Posterior vena cava (tissue), 2 donors: ENCODE data around the gene SPTBN2. TPM values are rescaled to one million over a fixed set of nuclear protein-coding genes. Genes with fewer than 3 reads are reported as not detected.

Source experiments
- DNase-seq: peaks from one replicate; pipeline ENCODE4 v3.0.0-alpha.2; 2020; ENCODE audit warnings: low spot score
- intact Hi-C, 2 donors: fragments of 100-400 bp; cut with DNase I; formaldehyde crosslinking; loops; one replicate each; pipeline versions ENCODE4 v1.14.1 to v1.14.2; 2022 to 2023
- total RNA-seq, 2 donors: library from RNA; stranded (reverse); fragmentation: NEBNext Ultra II Directional; extraction: Animal tissue kit (Norgen Biotek cat#: 25700); gene quantifications; one replicate each; pipeline ENCODE4 v1.2.1, GENCODE V29; 2021
- donor health status: DM: yes; HTN: yes; CAD: no.
- donor health status: DM: yes; HTN: yes; CAD: no.

SPTBN2 gene
- total RNA-seq, 2 donors from 2014 or later, result 4.2 to 5.9 TPM

DNA sequence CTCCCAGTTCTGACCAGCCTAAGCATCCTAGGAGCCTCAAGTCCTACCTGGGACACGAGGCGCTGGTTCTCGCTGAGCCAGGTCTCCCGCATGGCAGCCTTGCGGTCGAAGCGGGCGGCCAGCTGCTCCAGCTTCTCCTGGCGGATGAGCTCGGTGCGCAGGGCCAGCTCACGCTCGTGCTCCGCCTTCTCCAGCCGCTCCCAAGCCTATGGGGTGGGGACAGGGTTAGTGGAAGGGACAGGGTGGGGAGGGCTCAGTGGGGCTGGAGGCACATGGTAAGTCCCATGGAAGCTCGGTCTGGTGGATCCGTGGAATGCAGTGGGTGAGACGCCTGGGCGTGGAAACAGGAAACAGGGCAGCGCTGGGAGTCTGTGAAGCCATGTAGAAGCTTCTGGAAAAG lies 20.9 kb downstream of the SPTBN2 start:
- no peak for DNase-seq
- intact Hi-C loops, result no loop called here

DNA sequence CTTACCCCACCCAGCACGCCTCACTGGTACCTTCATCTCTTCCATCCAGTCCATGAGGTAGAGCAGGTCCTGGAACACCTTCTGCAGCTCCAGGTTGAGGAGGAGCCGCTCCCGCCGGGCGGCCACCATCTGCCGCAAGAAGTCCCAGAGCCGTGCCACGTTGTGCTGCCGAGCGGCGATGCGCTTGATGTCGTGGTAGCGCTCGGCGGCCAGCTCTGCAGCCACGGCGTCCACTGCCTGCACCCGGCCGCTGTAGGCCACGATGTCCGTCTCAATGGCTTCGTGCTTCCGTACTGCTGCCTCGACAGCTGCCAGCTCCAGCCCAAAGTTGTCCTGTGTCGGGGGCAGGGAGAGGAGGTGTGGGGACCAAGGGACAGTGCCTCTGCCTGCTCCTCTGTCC lies 21.5 kb downstream of the SPTBN2 start:
- no peak for DNase-seq
- intact Hi-C loops, result no loop called here

DNA sequence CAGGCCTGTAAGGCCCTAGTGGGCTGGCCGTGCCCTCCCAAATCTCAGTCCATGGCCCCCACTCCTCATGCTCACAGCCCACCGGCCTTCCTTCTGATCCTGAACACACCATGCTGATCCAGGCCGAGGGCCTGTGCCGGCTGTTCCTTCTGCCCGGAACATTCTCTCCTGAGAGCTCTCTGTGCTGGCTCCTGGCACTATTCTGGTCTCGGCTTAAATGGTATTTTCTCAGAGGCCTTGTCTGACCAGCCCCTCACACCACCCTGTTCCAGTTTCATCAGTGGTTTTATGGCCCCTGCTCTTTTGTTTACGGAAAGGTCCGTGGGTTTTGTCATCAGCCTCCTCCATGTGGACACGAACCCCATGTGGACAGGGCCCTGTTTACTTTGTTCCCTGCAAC lies 22.0 kb downstream of the SPTBN2 start:
- intact Hi-C loops, result no loop called here
- DNase-seq, result no peak

DNA sequence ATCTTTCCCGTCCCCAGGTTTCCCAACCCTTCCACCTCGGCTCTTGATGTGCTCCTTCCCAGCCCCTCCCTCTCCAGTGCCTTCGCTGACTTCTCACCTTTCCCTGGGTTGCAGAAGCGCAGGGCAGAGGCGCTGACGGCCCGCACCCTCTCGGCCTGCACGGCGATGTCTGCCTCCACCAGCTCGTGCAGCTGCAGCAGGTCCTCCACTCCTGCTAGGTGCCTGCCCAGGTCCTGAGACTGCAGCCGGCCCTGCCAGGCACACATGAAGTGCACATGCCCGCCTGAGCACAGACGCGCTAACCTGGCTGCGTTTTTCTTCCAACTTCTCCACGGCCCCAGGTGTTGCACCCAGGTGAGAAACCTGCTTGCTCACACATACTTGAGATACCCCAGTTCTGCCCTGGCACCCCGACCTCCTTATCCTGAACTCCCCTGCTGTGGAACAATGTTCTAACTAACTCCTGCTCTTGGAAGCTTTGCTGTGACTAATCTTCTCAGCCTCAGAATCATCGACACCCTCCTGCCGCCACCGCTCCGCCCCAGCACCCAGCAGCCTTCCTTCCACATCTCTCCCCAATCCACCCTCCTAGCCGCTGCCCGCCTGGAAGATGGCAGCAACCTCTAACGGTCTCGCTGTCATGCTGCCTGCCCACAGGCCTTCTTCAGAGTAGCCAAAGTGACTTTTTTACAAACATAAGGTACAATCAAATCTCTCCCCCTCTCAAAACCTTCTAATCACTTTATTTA lies 23.3 kb downstream of the SPTBN2 start:
- intact Hi-C loops, result no loop called here
- no peak for DNase-seq

DNA sequence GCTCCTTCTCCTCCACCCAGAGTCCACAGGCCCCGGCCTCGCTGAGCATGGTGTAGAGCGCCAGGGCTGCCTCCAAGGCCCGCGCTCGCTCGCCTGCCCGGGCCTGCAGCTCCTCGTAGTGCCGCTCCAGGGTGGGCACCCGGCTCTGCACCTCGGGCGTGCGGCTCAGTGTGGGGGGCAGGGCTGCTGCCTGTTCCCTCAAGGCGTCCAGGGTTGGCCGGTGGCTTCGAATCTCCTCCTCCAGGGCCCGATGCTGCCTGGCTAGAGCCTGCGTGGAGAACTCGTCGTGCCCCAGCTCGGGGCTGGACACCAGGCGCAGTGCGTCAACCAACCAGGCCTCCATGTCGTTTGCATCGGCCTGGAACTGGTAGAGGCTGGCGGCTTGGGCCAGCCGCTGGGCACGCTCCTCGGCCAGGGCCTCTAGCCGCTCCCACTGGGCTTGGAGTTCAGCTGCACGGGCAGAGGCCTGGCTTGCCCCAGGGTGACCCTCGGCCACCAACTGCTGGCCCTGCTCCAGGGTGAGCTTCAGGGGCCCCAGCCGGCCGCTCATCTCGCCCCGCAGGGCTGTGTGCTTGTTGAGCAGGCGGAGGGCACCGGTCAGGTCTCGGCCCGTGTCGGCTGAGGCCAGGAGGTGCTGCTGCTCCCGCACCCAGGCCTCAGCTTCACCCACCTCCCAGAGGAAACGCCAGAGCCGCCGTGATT lies 24.2 kb downstream of the SPTBN2 start:
- no peak for DNase-seq
- intact Hi-C loops, result no loop called here

DNA sequence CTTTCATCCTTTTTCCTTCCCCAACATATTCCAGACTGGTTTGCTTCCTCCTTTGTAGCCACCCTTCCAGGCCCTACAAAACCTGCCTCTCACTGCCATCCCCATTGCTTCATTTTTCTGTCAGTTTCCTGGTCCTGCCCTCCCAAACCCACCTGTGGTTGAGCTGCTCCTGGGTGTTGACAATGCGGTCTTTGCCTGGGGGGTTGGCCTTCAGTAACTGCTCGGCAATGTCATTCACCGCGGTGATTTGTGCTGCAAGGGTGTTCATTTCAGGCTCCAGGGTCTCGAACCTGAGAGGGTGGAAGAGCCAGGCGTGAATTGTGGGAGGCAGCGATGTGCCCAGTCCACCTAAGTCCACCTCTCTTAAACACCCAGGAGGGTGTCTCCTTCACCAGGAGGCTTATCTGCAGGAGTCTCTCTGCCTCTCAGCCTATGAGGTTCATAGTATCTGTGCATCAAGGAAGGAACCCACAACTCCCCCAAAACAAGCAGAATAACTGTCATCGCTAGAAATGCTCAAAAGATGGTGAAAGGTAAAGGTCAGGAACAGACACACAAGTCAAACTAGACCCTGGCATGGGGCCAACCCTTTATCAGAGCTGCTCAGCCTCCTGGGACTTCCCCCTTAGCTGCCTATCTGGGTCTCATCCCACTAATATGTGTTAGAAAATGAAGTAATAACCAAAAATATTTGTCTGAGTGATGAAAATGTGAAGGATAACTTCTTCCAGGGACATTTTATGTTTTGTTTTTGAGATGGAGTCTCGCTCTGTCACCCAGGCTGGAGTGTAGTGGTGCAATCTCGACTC lies 27.4 kb downstream of the SPTBN2 start:
- intact Hi-C loops, result no loop called here
- no peak for DNase-seq

DNA sequence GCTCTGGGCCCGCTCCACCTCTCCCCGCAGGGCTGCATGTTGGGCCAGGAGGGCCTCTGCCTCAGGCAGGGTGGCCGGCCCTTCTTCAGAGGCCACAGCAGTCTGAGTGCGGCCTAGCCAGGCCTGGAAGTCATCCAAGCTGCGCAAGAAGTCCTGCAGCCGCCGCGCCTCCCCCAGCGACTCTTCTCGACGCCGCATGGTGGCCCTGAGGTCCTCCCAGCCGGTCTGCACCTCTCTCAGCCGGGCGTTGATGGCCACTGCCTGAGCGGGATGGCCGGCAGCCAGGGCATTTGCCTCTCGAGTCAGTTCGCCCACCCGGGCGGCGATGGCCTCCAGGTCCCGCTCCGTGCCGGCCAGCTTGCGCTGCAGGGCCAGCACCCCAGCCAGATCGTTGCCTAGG lies 28.3 kb downstream of the SPTBN2 start:
- DNase-seq, result no peak
- intact Hi-C loops, result no loop called here

DNA sequence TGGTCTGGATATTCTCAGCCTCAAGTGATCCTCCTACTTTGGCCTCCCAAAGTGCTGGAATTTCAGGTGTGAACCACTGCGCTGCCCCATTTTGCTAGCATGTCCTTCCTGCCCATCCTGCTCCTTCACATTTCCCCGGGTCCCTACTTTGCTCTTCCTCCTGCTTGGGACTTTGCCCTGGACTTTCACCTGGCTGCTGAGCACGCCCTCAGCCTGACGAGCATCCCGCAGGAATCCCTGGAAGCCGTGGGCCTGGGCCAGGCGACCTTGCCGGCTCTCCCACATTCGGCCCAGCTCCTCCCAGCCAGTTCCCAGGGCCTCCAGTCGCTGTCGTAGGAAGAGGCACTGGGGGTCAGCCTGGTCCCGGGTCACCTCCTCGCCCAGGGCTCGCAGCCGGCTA lies 28.7 kb downstream of the SPTBN2 start:
- intact Hi-C loops, result no loop called here
- DNase-seq, result no peak

DNA sequence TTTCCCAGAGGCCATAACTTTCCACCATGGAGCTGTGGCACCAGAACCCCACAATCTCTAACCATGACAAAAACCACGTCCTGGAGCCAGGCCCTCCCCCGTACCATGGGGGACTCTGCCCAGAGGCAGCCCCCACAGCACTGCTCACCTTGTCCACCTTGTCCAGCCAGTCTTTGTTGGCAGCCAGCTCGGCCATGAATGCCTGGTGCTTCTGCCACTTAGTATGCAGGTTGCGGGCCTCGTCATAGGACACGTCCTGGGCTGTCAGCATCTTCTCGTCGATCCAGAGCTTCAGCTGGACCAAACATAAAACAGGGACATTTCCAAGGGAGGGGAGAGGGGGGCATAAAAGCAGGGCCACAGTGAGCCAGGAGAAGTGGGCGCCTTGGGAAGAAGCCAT lies 30.5 kb downstream of the SPTBN2 start:
- intact Hi-C loops, result no loop called here
- no peak for DNase-seq

DNA sequence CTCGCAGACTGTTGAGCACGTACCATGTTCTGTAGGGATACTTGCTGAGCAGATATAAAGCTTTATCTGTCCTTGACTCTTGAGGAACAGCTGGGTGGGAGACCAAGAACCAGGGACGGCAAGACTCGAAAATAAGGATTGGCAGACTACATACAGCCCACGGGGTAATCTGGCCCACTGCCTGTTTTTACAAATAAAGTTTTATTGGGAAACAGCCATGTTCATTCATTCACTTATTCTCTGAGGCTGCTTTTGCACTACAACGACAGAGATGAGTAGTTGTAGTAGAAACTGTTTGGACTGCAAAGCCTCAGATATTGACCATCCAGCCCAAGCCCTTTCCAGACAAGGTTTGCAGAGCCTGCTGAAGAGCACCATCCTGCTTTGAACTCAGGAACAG lies 31.0 kb downstream of the SPTBN2 start:
- DNase-seq, result no peak
- intact Hi-C loops, result no loop called here

DNA sequence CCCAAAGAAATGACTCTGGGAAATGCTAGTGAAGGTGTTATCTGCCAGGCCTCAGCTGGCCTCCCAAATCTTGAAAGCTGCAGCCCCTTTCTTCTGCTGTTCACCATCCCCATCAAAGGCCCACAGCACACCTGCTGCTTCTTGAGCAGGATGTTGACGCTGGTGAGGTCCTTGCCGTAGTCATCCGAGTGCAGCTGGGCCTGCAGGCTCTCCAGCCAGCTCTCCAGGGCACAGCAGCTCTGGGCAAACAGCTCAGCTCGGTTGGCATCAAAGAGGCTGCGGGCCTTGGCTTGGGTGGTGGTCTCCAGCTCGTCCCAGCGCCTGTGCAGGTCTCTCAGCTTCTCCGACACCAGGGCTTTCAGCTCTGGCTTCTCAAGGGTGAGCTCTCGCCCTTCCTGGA lies 32.9 kb downstream of the SPTBN2 start:
- intact Hi-C loops, result no loop called here
- DNase-seq, result no peak

DNA sequence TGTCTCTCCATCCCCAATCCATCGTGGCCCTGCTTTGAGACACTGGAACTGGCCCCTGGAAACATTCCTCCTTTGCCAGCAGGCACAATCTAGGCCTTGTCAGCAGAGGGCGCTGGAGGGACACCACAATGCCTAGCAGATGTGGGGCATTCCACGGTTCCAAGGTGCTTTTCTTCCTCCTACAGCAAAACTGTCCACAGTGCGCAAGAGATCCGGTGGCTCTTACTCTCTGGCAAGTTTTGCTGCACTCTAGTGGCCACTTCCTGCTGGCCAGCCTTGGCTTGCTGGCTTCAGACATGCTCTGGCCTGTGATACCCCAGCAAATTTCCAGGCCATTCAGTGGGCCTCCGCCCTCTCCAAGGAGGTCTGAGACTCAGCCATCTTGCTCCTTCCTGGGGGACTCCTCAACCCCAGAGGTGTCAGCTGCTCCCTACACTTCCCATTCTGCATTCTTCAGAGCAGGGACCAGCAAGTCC lies 34.2 kb downstream of the SPTBN2 start:
- intact Hi-C loops, result loop anchor here in 1 of 2 donors (5.0 kb wide), 1 partner anchor 138 kb away; no protein-coding TSS in a partner anchor
- DNase-seq, result peak; percentile 95

DNA sequence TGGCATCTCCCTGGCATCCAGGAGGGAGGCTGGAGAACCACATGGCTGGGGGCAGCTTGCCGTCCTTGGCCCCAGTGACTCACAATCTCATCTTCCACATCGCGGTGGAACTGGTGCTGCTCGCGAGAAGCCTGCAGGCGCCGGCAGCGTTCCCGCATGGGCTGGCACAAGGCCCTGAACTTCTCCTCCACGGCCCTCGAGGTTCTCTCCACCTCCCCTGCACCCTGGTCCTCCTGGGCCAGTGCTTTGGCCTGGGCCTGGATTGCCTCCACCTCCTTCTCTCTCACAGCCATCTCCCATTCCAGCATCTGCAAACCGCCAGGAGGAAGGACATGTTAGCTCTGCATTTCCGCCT lies 35.0 kb downstream of the SPTBN2 start:
- DNase-seq, result peak; percentile 76
- intact Hi-C loops, result loop anchor here in 1 of 2 donors (5.0 kb wide), 1 partner anchor 138 kb away; no protein-coding TSS in a partner anchor

DNA sequence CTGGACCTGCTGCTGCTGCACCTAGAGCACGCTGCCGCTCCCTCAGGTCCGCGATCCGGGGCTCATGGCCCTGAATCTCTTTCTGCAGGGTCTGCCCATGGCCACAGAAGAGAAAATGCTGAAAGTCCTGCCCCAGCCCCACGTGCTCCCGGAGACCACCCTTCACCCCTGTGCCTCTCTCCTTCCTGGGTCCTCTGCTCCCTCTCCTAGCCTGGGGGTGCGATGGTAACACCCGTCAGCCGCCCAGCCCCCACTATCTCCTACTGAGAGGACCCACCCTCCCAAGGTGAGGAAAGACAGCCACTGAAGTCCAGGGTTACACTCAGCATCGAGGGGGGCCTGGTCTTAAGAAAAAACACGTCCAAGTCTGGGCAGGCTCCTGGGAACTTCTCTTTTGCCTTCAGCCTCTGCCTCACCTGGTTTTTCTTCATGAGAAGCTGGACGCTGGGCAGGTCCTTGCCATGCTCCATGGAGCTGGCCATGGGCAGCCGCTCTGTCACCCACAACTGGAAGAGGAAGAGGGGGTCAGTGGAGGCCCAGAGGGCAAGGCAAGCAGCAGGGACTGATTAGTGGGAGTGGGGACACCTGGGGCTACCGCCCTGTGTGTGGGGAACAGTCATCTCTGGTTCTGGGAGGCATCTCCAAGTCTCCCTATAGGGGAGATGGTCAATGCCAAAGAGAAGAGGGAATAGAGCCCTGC lies 35.5 kb downstream of the SPTBN2 start:
- DNase-seq, result peak; percentile 35
- intact Hi-C loops, result loop anchor here (2.0 to 5.0 kb wide), 2 partner anchors 139 to 141 kb away; no protein-coding TSS in a partner anchor

DNA sequence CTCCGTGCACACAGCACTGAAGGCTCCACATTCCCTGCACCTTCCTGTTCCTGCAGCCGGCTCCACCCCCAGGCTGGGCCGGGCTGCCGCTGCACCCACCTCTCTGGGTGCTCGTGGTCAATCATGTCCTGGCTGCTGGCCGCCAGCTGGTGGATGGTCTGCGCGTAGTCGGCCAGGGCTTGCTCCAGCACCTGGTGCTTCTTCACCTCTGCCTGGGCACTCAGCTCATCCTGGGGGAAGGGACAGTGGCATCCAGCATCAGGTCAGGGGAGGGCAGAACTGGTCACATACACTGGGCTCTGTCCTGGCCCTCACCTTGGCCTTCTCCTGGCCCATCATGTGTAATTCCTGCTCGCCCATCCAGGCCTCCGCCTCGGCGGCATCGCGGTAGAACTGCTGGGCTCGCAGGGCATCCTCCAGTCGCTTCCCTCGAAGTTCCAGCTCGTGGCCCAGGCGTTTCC lies 36.1 kb downstream of the SPTBN2 start:
- peak; percentile 56 for DNase-seq
- intact Hi-C loops, result loop anchor here (2.0 to 5.0 kb wide), 2 partner anchors 139 to 142 kb away; no protein-coding TSS in a partner anchor

DNA sequence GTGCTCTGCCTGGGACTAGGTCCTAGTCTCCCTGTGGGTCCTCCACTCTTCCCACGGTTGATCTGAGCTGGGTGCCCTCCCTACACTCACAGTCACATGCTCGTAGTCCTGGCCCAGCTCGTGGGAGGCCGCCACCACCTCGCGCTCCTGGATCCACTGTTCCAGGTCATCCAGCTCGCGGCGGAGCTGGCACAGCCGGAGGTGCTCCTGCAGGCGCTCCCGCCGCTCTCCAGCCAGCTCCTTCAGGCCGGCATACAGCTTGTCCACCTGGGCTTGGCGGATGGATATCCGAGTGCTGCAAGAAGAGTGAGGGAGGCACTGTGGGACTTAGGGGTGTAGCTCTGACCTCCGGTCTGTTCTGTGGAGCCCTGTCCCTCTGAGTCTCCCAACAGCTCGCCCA lies 36.6 kb downstream of the SPTBN2 start:
- intact Hi-C loops, result loop anchor here (2.0 to 5.0 kb wide), 2 partner anchors 140 to 142 kb away; no protein-coding TSS in a partner anchor
- DNase-seq, result peak; percentile 54

DNA sequence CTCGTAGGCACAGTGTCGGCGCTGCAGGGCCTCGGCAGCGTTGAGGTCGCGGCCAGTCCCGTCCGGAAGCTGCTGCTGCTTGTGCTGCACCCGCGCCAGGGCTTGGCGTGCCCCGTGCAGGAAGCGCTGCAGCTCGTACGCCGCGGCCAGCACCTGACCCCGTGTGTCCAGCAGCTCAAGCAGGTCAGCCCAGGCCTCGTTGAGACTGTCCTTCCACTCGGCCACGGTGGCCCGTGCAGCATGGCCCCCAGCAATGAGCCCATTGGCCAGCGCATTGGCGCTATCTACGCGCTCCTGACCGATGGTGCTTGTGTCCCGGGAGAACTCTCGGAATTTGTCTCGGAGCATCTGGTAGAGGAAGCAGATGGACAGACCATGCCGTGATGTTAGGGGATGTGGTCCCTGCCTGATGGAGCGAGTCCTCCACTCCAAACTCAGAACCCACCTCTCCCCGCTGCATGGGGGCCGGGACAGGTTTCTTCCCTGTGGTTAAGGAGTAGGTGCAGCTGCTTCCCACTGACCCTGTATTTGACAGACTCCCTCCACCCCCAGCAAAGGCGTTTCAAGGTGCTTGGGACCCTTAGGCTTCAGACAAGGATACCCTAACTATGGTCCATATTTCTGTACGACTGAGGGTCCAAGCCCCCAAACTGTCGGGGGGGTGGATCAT lies 37.6 kb downstream of the SPTBN2 start:
- peak; percentile 75 for DNase-seq
- intact Hi-C loops, result loop anchor here in 1 of 2 donors (5.0 kb wide), 1 partner anchor 141 kb away; no protein-coding TSS in a partner anchor
